LoVo (cell line): ENCODE measurements around the gene LGR5.

ENCODE experiments used
- DNase-seq: peaks from one replicate; pipeline ENCODE4 v3.0.0-alpha.2; 2016; ENCODE audit warnings: low spot score

The LGR5 gene

GRCh38 chr12:71599210-71599609 lies 159.6 kb downstream of the LGR5 start:
- DNase-seq, result no peak

GRCh38 chr12:71601546-71601945 lies 161.9 kb downstream of the LGR5 start:
- DNase-seq, result no peak

GRCh38 chr12:71602761-71603577 lies 163.4 kb downstream of the LGR5 start:
- no peak for DNase-seq

GRCh38 chr12:71605039-71605438 lies 165.4 kb downstream of the LGR5 start:
- DNase-seq, result no peak

GRCh38 chr12:71607494-71608330 lies 168.1 kb downstream of the LGR5 start:
- no peak for DNase-seq

- no peak for DNase-seq
Measured at GRCh38 chr12:71610031-71610795, 170.6 kb downstream of the LGR5 start.

- no peak for DNase-seq
Measured at GRCh38 chr12:71621938-71622337, 182.3 kb downstream of the LGR5 start.

- no peak for DNase-seq
Measured at GRCh38 chr12:71625476-71625875, 185.9 kb downstream of the LGR5 start.

- DNase-seq, result no peak
Measured at GRCh38 chr12:71626098-71626497, 186.5 kb downstream of the LGR5 start.

GRCh38 chr12:71626768-71627167 lies 187.2 kb downstream of the LGR5 start:
- no peak for DNase-seq

GRCh38 chr12:71627438-71628002 lies 187.9 kb downstream of the LGR5 start:
- DNase-seq, result no peak
